ENCODE results near the gene ALAS1.
A peak's percentile ranks its signal among the peaks of the same experiment; 100 is the strongest.

Gene ALAS1

DNA sequence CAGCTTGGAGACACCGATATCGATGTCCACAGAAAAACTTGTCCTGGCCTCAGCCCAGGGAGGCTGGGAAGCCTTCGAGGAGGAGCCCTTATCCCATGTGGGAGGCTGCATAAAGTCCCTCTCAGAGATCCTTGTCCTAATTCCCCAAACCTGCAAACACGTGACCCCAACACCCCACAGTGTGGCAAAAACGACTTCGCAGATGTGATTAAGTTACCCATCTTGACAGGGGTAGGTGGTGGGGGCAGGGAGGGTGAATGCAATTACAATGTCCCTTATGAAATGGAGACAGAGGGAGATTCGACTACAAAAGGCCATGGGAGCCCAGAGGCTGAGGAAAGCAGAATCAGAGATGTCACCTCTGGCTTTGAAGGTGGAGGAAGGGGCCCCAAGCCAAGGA, 29.8 kb downstream of the ALAS1 start:
- H3K4me3 Mint-ChIP-seq, result no peak overlapping the region
- DNase-seq, result no peak
- no peaks in the 10 kb centered on the region for H3K27me3 Mint-ChIP-seq
- H3K27ac Mint-ChIP-seq, result peak overlapping the region; percentile 93
- no peaks in the 10 kb centered on the region for H3K9me3 Mint-ChIP-seq
- H3K4me1 Mint-ChIP-seq (ENCODE audit: low read depth), result peaks cover 60% of the 10 kb centered on the region
- peaks cover 49% of the 10 kb centered on the region for H3K36me3 Mint-ChIP-seq (ENCODE audit: low read depth)

DNA sequence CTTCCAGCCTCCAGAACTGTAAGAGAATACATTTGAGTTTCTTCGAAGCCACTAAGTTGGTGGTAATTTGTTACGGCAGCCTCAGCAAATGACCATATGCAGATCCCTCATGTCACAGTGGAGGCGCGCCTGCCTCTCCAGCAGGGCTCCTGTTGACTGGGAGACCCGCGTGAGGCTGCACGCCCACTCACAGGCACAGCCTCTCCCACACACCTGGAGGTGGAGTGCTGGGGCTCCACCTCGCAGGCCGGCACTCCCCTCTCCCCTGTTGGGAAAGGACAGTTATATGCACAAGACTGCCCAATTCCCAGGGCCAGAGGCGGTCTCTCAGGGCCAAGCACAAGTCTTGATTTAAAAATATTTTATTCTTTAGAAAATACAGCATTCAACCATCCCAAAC, 30.3 kb downstream of the ALAS1 start:
- no peaks in the 10 kb centered on the region for H3K27me3 Mint-ChIP-seq
- no peak overlapping the region for H3K4me3 Mint-ChIP-seq
- DNase-seq, result no peak
- peak overlapping the region; percentile 93 for H3K27ac Mint-ChIP-seq
- no peaks in the 10 kb centered on the region for H3K9me3 Mint-ChIP-seq
- H3K4me1 Mint-ChIP-seq (ENCODE audit: low read depth), result peaks cover 60% of the 10 kb centered on the region
- peaks cover 54% of the 10 kb centered on the region for H3K36me3 Mint-ChIP-seq (ENCODE audit: low read depth)

DNA sequence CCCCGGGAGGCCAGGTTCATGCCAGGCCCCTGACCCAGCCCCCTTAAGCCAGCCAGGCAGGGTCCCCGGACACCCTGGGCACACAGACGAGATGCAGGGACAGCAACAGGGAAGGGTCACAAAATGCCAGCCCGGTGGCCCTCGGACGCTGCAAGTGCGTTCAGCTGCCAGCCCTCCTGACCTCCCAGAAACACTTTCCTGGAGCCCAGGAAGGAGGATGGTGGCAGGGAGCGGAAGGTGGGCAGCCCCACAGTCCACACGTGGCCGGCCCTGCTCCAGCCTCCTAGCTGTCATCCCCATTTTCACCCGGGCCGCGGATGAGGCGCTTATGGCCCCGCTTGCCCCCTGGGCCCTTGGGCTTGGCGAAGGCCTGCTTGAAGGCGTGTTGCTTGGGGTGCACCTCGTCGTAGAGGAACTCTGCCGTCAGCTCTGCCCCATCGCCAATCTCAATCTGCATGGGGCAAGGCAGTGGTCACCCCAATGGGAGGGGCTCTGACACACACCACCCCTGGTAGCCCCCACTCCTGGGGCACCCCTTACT, 30.9 kb downstream of the ALAS1 start:
- Mint-ChIP-seq H3K9me3 (no peaks in the 10 kb centered on the region), H3K36me3 (ENCODE audit: low read depth) (peaks cover 60% of the 10 kb centered on the region), H3K27me3 (no peaks in the 10 kb centered on the region), H3K4me3 (no peak overlapping the region), H3K4me1 (ENCODE audit: low read depth) (peaks cover 58% of the 10 kb centered on the region), H3K27ac (no peak overlapping the region)
- DNase-seq, result no peak

DNA sequence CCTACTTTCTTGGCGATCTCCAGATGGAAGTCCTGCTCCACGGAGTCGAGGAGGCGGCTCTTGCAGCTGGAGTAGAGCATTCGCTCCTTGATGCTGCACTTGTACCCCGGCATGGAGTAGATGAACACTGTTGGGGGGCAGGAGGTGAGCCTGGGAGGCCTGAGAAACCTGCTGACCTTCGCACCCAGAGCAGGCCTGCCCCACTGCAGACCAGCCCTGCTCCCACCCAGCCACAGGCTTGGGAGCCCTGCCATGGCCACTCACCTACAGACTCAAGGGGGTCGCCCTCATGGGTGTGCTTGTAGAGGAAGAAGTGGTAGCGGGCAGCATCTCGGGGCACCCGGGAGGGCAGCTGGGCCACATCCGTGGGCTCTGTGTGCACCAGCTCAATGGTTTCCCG, 31.7 kb downstream of the ALAS1 start:
- Mint-ChIP-seq H3K9me3 (no peaks in the 10 kb centered on the region), H3K27ac (peak overlapping the region; percentile 72), H3K27me3 (no peaks in the 10 kb centered on the region), H3K4me1 (ENCODE audit: low read depth) (peaks cover 59% of the 10 kb centered on the region), H3K36me3 (ENCODE audit: low read depth) (peaks cover 68% of the 10 kb centered on the region), H3K4me3 (no peak overlapping the region)
- no peak for DNase-seq

DNA sequence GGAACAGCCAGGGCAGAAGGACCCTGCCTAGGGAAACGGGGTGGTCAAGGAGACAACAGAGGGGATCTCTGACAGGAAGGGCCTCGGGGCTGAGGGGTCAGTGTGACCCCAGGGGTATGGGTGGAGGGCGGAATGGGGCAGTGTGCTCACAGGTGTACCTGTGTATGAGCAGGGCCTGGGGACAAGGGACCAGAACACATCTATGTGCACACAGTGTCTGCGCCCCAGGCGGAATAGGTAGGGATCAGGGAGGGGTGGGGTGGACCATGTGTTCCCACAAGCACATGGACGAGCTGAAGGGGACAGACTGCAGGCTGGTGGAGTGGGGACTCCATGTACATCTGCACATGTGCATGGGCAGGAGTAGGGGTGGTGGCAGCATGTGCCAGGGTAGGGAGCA, 32.5 kb downstream of the ALAS1 start:
- Mint-ChIP-seq H3K4me1 (ENCODE audit: low read depth) (peaks cover 60% of the 10 kb centered on the region), H3K27ac (peak overlapping the region; percentile 72), H3K9me3 (no peaks in the 10 kb centered on the region), H3K36me3 (ENCODE audit: low read depth) (peaks cover 74% of the 10 kb centered on the region), H3K4me3 (no peak overlapping the region), H3K27me3 (no peaks in the 10 kb centered on the region)
- no peak for DNase-seq

DNA sequence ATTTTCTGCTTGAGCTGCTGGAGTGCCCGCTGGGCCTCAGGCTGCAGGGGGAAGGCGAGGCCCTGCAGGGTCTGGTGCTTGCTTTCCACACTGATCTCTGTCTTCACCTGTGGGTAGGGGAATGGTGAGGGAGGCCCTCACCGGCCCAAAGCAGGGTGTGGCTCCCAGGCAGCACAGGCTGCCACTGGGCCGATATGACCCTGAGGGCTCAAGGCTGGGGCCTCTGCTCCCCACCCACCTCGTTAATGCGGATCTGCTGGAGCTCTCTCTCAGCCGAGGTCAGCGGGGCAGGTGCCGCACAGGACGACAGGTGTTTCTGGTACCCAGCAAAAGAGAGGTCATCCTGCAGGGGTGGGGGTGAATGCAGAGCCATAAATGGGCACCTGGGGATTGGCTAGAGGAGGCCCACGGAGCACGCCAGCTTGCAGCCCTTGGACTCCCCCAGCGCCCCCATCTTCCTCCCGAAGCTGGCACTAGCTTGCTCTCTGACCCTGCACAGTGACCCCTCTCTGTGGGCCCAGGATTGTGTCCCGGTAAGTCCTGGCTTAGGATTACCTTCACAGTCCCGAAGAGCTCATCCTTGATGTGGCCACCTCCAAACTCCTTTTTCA, 33.0 kb downstream of the ALAS1 start:
- no peaks in the 10 kb centered on the region for H3K9me3 Mint-ChIP-seq
- no peak overlapping the region for H3K4me3 Mint-ChIP-seq
- H3K36me3 Mint-ChIP-seq (ENCODE audit: low read depth), result peaks cover 79% of the 10 kb centered on the region
- peak; percentile 33 for DNase-seq
- peaks cover 60% of the 10 kb centered on the region for H3K4me1 Mint-ChIP-seq (ENCODE audit: low read depth)
- no peaks in the 10 kb centered on the region for H3K27me3 Mint-ChIP-seq
- H3K27ac Mint-ChIP-seq, result peak overlapping the region; percentile 82

DNA sequence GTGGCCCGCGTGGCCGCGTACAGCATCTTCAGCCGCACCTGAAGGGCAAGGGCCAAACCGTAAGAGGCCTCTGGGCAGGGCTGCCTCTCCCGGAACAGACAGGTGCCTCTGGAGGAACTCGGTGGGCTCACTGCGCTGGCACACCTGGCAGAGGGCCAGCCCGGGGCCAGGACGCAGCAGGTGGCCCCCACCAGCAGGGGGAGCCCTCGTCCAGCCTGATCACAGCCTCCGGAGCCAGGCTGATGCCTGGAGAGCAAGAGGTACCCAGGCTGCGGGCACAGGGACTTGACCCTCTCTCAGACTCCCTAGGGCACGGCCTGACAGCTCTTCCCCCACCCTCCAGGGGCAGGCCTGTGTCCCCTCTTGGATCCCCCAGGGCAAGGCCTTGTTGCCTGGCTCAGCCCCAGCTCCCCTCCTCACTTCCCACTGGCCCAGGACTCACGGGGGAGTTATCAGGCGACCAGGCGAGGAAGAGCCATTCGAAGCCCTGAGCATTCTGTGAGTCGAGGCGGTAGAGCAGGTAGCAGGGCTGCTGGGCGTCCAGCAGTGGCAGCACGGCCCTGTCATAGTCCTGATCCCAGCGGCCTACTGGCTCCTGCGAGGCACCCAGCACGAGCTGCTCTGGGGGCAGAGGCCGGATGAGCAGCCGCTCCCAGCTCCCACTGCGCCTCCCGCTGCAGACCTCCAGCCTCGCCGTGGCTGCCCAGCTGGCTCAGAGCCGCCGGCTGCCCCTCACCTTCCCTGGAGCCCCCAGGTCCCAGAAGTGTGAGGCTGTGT, 33.7 kb downstream of the ALAS1 start:
- peak overlapping the region; percentile 82 for H3K27ac Mint-ChIP-seq
- H3K9me3 Mint-ChIP-seq, result no peaks in the 10 kb centered on the region
- DNase-seq, result peak; percentile 94
- H3K4me1 Mint-ChIP-seq (ENCODE audit: low read depth), result peaks cover 59% of the 10 kb centered on the region
- peaks cover 82% of the 10 kb centered on the region for H3K36me3 Mint-ChIP-seq (ENCODE audit: low read depth)
- H3K4me3 Mint-ChIP-seq, result no peak overlapping the region
- no peaks in the 10 kb centered on the region for H3K27me3 Mint-ChIP-seq

DNA sequence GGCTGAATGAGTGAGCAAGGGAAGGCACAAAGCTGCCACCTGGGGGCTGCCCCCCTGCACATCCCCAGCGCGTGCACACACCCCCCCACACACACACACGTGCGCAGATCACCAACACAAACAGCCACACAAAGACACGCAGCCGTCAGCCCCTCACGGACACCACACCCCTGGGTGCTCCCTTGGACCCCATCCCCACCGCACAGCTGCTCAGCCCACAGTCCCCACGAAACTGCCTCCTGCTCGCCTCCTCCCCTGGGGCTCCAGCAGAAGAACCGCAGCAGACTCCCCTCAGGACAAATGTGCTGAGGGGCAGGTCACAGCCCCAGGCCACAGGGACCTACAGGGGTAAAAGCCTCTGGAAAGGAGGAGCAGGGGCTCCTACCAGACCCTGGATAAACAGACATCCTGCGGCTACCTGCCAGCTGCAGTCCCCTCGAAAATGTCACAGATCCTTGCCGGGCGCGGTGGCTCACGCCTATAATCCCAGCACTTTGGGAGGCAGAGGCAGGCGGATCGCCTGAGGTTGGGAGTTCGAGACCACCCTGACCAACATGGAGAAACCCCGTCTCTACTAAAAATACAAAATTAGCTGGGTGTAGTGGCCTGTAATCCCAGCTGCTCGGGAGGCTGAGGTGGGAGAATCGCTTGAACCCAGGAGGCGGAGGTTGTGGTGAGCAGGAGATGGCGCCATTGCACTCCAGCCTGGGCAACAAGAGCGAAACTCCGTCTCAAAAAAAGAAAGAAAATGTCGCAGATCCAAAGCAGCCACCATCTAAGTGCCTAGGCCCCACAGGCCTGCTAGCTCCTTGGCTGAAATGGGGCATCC, 34.5 kb downstream of the ALAS1 start:
- Mint-ChIP-seq H3K36me3 (ENCODE audit: low read depth) (peaks cover 81% of the 10 kb centered on the region), H3K4me1 (ENCODE audit: low read depth) (peaks cover 63% of the 10 kb centered on the region), H3K4me3 (no peak overlapping the region), H3K27ac (peak overlapping the region; percentile 85), H3K9me3 (no peaks in the 10 kb centered on the region), H3K27me3 (no peaks in the 10 kb centered on the region)
- peak; percentile 61 for DNase-seq

DNA sequence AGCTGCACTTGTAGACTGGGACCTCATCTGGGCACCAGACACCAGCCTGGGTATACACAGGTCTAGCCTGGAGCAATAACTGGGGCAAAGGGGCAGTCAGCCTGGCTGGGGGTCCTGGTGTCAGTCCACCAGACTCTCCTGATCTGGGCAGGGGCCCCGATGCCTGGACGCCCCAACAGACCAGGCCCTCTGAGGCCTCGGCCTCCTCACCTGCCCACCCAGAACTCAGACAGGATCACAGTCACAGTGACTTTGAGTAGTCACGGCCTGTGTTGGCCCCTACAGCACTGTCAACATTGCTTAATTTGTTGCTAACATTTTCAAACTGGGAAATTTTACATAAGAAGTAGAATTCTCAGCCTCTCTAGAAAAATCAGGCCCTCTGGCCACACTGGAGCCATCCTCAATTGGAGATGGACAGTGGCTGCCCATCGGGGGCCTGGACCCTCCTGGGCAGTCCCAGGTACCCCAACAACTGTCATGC, 35.2 kb downstream of the ALAS1 start:
- Mint-ChIP-seq H3K27ac (peak overlapping the region; percentile 85), H3K27me3 (no peaks in the 10 kb centered on the region), H3K36me3 (ENCODE audit: low read depth) (peaks cover 75% of the 10 kb centered on the region), H3K9me3 (no peaks in the 10 kb centered on the region), H3K4me1 (ENCODE audit: low read depth) (peaks cover 66% of the 10 kb centered on the region), H3K4me3 (no peak overlapping the region)
- DNase-seq, result peak; percentile 28

DNA sequence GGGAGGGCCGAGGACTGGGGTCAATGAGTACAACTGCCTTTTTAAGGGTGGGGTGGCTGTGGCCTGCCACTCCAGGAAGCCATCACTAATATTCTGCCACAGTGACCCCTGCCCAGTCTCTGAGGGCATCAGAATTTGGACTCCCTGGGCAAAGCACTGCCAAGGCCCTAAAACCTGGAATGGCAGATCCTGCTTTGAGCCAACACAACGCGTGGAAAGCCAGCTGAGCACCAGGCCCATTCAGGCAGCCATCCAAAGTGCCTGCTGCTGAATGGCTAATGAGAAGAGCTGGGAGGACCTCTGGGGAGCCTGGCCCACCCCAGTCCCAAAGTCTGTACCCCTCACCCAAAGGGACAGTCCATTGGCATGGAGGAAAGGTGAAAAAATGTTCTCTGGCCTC, 36.0 kb downstream of the ALAS1 start:
- Mint-ChIP-seq H3K27ac (peak overlapping the region; percentile 85), H3K9me3 (no peaks in the 10 kb centered on the region), H3K36me3 (ENCODE audit: low read depth) (peaks cover 74% of the 10 kb centered on the region), H3K27me3 (no peaks in the 10 kb centered on the region), H3K4me1 (ENCODE audit: low read depth) (peaks cover 68% of the 10 kb centered on the region), H3K4me3 (no peak overlapping the region)
- DNase-seq, result peak; percentile 24

DNA sequence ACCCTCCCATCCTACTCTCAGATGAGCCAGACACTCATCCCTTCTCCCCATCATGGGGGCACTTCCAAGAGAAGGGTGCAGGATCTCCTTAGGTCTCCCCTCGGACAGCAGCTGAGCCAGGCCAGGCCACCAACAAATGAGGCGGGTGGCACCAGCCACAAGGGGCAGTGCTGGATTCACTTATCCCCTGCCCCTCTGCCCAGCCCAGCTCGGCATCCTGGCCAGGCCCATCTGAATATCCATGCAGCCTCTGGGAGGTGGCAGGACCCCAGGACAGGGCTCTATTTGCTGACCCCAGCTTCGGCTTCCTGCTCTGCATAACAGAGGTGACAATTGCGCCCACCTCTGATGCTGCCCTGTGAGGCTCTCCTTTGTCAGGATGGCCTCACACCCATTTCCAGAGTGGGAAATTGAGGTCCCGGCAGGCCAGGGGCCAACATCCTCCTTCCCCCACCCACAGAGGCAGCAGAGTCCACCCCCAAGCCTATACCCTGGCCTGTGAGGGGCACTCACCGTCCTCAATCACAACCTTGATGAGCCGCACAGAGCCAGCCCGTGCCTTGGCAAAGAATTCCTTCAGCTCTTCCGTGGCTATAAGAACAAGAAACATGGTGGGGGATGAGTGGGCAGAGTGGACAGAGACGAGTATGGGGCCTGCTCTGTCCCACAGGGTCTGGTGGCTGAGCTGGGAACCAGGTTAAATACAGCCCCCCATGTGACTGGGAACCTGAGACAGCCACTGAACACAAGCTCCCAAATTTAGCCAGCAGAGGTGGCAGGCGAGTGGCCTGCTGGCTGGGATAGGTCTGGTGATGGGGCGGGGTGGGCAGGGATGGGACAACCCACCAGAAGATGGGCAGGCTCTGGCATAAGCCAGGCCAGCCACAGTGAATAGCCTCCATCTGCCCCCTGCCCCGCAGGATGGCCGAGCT, 36.8 kb downstream of the ALAS1 start:
- H3K9me3 Mint-ChIP-seq, result no peaks in the 10 kb centered on the region
- H3K36me3 Mint-ChIP-seq (ENCODE audit: low read depth), result peaks cover 73% of the 10 kb centered on the region
- peak overlapping the region; percentile 85 for H3K27ac Mint-ChIP-seq
- DNase-seq, result peak; percentile 26
- peaks cover 70% of the 10 kb centered on the region for H3K4me1 Mint-ChIP-seq (ENCODE audit: low read depth)
- H3K27me3 Mint-ChIP-seq, result no peaks in the 10 kb centered on the region
- no peak overlapping the region for H3K4me3 Mint-ChIP-seq

DNA sequence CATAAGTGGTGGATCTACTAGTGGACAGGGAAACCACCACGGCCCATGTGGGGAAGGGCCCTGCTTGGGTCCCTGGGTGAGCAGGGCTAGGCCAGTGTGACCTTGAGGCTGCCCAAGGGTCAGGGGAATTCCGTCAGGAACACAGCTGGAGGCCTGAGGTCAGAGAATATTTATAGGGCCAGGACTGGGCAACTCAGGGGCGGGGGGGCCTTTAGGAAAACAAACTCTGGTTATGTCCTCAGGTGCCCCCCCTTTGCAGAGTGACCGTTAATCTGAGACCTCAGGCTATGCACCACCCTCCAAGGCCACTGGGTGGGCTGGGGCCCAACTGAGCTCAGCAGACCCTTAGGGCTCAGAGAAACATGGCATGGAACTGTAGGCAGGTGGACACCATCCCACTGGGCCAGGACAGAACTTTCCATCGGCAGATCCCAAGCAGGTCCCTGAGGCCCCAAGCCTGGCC, 38.5 kb downstream of the ALAS1 start:
- Mint-ChIP-seq H3K9me3 (no peaks in the 10 kb centered on the region), H3K36me3 (ENCODE audit: low read depth) (peaks cover 68% of the 10 kb centered on the region), H3K27ac (peak overlapping the region; percentile 85), H3K4me1 (ENCODE audit: low read depth) (peaks cover 82% of the 10 kb centered on the region), H3K4me3 (peak overlapping the region; percentile 31), H3K27me3 (no peaks in the 10 kb centered on the region)
- DNase-seq, result peak; percentile 25

DNA sequence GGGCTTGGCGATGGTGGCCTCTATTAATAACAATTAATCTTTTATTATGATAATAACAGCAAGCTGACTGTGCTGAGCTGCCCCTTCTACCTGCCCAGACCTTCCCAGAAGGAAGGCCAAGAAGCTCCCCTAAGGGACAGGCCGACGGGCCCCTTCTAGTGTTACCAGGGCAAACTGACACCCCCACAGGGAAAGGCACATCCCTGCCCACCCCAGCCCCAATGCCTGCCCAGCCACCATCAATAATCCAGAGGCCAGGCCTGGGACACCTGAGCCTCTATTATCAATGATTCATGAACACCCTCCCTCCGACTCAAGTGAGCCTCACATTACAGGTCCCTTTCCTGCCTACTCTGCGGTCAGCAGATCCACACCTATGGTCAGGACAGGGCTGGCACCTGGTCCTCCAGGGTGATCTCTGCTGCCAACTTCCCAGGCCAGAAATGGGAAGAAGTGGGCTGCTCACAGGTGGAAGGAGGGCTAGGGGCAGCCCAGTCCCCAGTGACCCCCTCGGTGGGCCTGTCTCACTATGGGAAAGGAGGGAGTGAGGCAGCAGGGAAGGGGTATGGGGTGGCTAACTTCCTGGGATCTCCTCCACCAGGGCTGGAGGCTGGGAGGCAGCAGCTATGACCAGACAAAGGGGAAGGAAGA, 39.2 kb downstream of the ALAS1 start:
- H3K27ac Mint-ChIP-seq, result peak overlapping the region; percentile 95

More for the DNA sequence above, 39.2 kb downstream of the ALAS1 start:
- peak overlapping the region; percentile 98 for H3K4me3 Mint-ChIP-seq
- H3K36me3 Mint-ChIP-seq (ENCODE audit: low read depth), result peaks cover 63% of the 10 kb centered on the region
- DNase-seq, result peak; percentile 28
- H3K9me3 Mint-ChIP-seq, result no peaks in the 10 kb centered on the region
- H3K27me3 Mint-ChIP-seq, result no peaks in the 10 kb centered on the region
- peaks cover 83% of the 10 kb centered on the region for H3K4me1 Mint-ChIP-seq (ENCODE audit: low read depth)
